ENCODE data around the gene CYTH1. TPM values are rescaled to one million over a fixed set of nuclear protein-coding genes. Genes with fewer than 3 reads are reported as not detected.

Gene CYTH1
- total and polyA plus RNA-seq, 2 donors (not counting 1 experiment from before 2014, with no cell fraction given), result 255 to 353 TPM

- DNase-seq (no peak), ATAC-seq (ENCODE audit: low read depth) (no peak)
- no peak overlapping the region for H3K4me3 ChIP-seq (ENCODE audit: control extremely low read depth in 1 of 5, extremely low read depth in 1 of 5, insufficient read depth in 1 of 5, low read depth in 2 of 5, low read length in 4 of 5)
- no peaks in the 10 kb centered on the region for H3K9me3 Mint-ChIP-seq (ENCODE audit: insufficient read depth)
- intact Hi-C loops (cut with micrococcal nuclease), result no loop called here
- peaks cover 100% of the 10 kb centered on the region for H3K79me2 ChIP-seq (ENCODE audit: control insufficient read depth, insufficient read depth, low read length)
- H3K9me3 ChIP-seq (ENCODE audit: control extremely low read depth in 1 of 3, control insufficient read depth in 2 of 3, insufficient read depth in 1 of 3, low read length in 2 of 3), result no peaks in the 10 kb centered on the region
- H3K27ac ChIP-seq (ENCODE audit: low read length in 2 of 2), result peak overlapping the region; percentile 2 to 73
- H3K4me1 ChIP-seq (ENCODE audit: control insufficient read depth in 2 of 2, insufficient read depth in 2 of 2, low read length in 2 of 2), result peaks cover 95 to 97% of the 10 kb centered on the region in 2 donors
- H3K4me1 Mint-ChIP-seq, result peaks cover 87% of the 10 kb centered on the region
- peak overlapping the region; percentile 82 for H3K27ac Mint-ChIP-seq
- no peaks in the 10 kb centered on the region for H3K27me3 Mint-ChIP-seq
- peak overlapping the region; percentile 63 for H3K4me2 ChIP-seq (replicated peaks; ENCODE audit: low read depth, low read length, poor library complexity, severe bottlenecking)
- POLR2A ChIA-PET, result interaction anchor here (0.6 to 1.2 kb wide), 2 partner anchors 9 to 17 kb away, joined by 3 to 4 read pairs; no protein-coding TSS in a partner anchor
- 91% methylated on average over 5 of the region's 7 CpGs for WGBS (ENCODE audit: insufficient coverage)
- H2AFZ ChIP-seq (ENCODE audit: insufficient read depth, low read depth, low read length, poor library complexity, severe bottlenecking), result no peak overlapping the region
- TF ChIP-seq EZH2 (IDR thresholded peaks at IDR 0.05; ENCODE audit: borderline replicate concordance, insufficient read depth, low read depth, low read length, poor library complexity, severe bottlenecking) (no peak), CTCF (IDR thresholded peaks at IDR 0.05) (no peak)
- H4K20me1 ChIP-seq (ENCODE audit: control insufficient read depth, insufficient read depth, low read length, poor library complexity, severe bottlenecking), result peaks cover 98% of the 10 kb centered on the region
- no peak overlapping the region for H3K9ac ChIP-seq (ENCODE audit: low read length)
- peak overlapping the region; percentile 67 for H3K4me3 Mint-ChIP-seq
- H3K36me3 ChIP-seq (replicated peaks in 1 of 2; ENCODE audit: control extremely low read depth in 1 of 2, control insufficient read depth in 1 of 2, extremely low read depth in 1 of 2, insufficient read depth in 2 of 2, low read length in 1 of 2), result peaks cover 0 to 31% of the 10 kb centered on the region in 2 experiments
- CTCF ChIA-PET, result interaction anchor here (0.8 to 2.6 kb wide), 7 partner anchors 10 to 85 kb away, joined by 3 to 19 read pairs (median 5); no protein-coding TSS in a partner anchor
- no peaks in the 10 kb centered on the region for H3K27me3 ChIP-seq (replicated peaks in 1 of 4; ENCODE audit: control extremely low read depth in 1 of 4, control insufficient read depth in 3 of 4, insufficient read depth in 4 of 4, low read length in 3 of 4)
These were observed 57.1 kb downstream of the CYTH1 start for GRCh38 chr17:78724999-78725398.

GRCh38 chr17:78724544-78724943 lies 57.5 kb downstream of the CYTH1 start:
- intact Hi-C loops (cut with micrococcal nuclease), result no loop called here
- peak overlapping the region; percentile 67 for H3K4me3 Mint-ChIP-seq
- Histone ChIP-seq H3K27ac (ENCODE audit: low read length in 2 of 2) (peak overlapping the region; percentile 2 to 73), H2AFZ (ENCODE audit: insufficient read depth, low read depth, low read length, poor library complexity, severe bottlenecking) (no peak overlapping the region), H3K9me3 (ENCODE audit: control extremely low read depth in 1 of 3, control insufficient read depth in 2 of 3, insufficient read depth in 1 of 3, low read length in 2 of 3) (no peaks in the 10 kb centered on the region), H4K20me1 (ENCODE audit: control insufficient read depth, insufficient read depth, low read length, poor library complexity, severe bottlenecking) (peaks cover 98% of the 10 kb centered on the region), H3K4me2 (replicated peaks; ENCODE audit: low read depth, low read length, poor library complexity, severe bottlenecking) (peak overlapping the region; percentile 63), H3K27me3 (replicated peaks in 1 of 4; ENCODE audit: control extremely low read depth in 1 of 4, control insufficient read depth in 3 of 4, insufficient read depth in 4 of 4, low read length in 3 of 4) (no peaks in the 10 kb centered on the region), H3K4me3 (ENCODE audit: control extremely low read depth in 1 of 5, extremely low read depth in 1 of 5, insufficient read depth in 1 of 5, low read depth in 2 of 5, low read length in 4 of 5) (no peak overlapping the region), H3K4me1 (ENCODE audit: control insufficient read depth in 2 of 2, insufficient read depth in 2 of 2, low read length in 2 of 2) (peaks cover 95 to 97% of the 10 kb centered on the region in 2 donors), H3K36me3 (replicated peaks in 1 of 2; ENCODE audit: control extremely low read depth in 1 of 2, control insufficient read depth in 1 of 2, extremely low read depth in 1 of 2, insufficient read depth in 2 of 2, low read length in 1 of 2) (peaks cover 0 to 31% of the 10 kb centered on the region in 2 experiments), H3K9ac (ENCODE audit: low read length) (no peak overlapping the region), H3K79me2 (ENCODE audit: control insufficient read depth, insufficient read depth, low read length) (peaks cover 100% of the 10 kb centered on the region)
- DNase-seq, result no peak
- WGBS (ENCODE audit: insufficient coverage), result no CpG with 5 or more reads among the region's 5 CpGs
- TF ChIP-seq CTCF (IDR thresholded peaks at IDR 0.05) (no peak), EZH2 (IDR thresholded peaks at IDR 0.05; ENCODE audit: borderline replicate concordance, insufficient read depth, low read depth, low read length, poor library complexity, severe bottlenecking) (no peak)
- peak overlapping the region; percentile 82 for H3K27ac Mint-ChIP-seq
- POLR2A ChIA-PET, result interaction anchor here (0.6 to 1.2 kb wide), 4 partner anchors 9 to 18 kb away, joined by 3 to 4 read pairs (median 4); no protein-coding TSS in a partner anchor
- peaks cover 87% of the 10 kb centered on the region for H3K4me1 Mint-ChIP-seq
- no peak for ATAC-seq (ENCODE audit: low read depth)
- H3K9me3 Mint-ChIP-seq (ENCODE audit: insufficient read depth), result no peaks in the 10 kb centered on the region
- no peaks in the 10 kb centered on the region for H3K27me3 Mint-ChIP-seq
- CTCF ChIA-PET, result interaction anchor here (0.8 to 4.7 kb wide), 7 partner anchors 12 to 85 kb away, joined by 3 to 50 read pairs (median 5); no protein-coding TSS in a partner anchor

All from B cell (primary cell).